Measurements from ENCODE around the gene ZNF653. TPM values are rescaled to one million over a fixed set of nuclear protein-coding genes. Genes with fewer than 3 reads are reported as not detected.

Gene ZNF653
- total RNA-seq, 1 experiment from 2014 or later: 14.2 TPM

GRCh38 chr19:11535792-11536595 lies 30.4 kb upstream of the ZNF653 start:
- no peaks in the 10 kb centered on the region for H3K9me3 ChIP-seq (ENCODE audit: low read length)
- H3K9ac ChIP-seq (ENCODE audit: low read length): no peak overlapping the region
- ATAC-seq (peak; percentile 58), DNase-seq (peak; percentile 93)
- H3K4me2 ChIP-seq (ENCODE audit: low read length): peak overlapping the region; percentile 76
- ChIA-PET CTCF (interaction anchor here (0.6 kb wide), 3 partner anchors 9 to 979 kb away, joined by 3 to 4 read pairs (median 3); no protein-coding TSS in a partner anchor), POLR2A (ENCODE audit: unreplicated experiment) (interaction anchor here (0.6 kb wide), 1 partner anchor 23 kb away, joined by 3 read pairs; the partner anchor contains the start of gene ELOF1)
- H3K27me3 ChIP-seq (ENCODE audit: low read length): no peaks in the 10 kb centered on the region
- H2AFZ ChIP-seq (ENCODE audit: low read length): peak overlapping the region; percentile 83
- peaks cover 21% of the 10 kb centered on the region for H3K4me1 ChIP-seq (ENCODE audit: insufficient read depth, low read length)
- no peaks in the 10 kb centered on the region for H3F3A ChIP-seq (ENCODE audit: low read length, unreplicated experiment)
- no peaks in the 10 kb centered on the region for H3K36me3 ChIP-seq (ENCODE audit: low read depth, low read length)
- intact Hi-C loops (cut with micrococcal nuclease): loop anchor here (5.0 kb wide), 1 partner anchor 51 kb away; no protein-coding TSS in a partner anchor
- H3K9me2 ChIP-seq (replicated peaks; ENCODE audit: low read length): no peaks in the 10 kb centered on the region
- TF ChIP-seq CTCF (conservative IDR thresholded peaks at IDR 0.05; ENCODE audit: low read depth, low read length): peak; percentile 95
- no peak for TF ChIP-seq EZH2phosphoT487 (IDR thresholded peaks at IDR 0.05; ENCODE audit: borderline replicate concordance, low read length)
- no peak for TF ChIP-seq EZH2 (IDR thresholded peaks at IDR 0.05; ENCODE audit: low read length, unreplicated experiment)
- no peaks in the 10 kb centered on the region for H4K20me1 ChIP-seq (ENCODE audit: low read length)
- H3K79me2 ChIP-seq (ENCODE audit: low read length): no peaks in the 10 kb centered on the region
- H3K4me3 ChIP-seq (ENCODE audit: low read length): peak overlapping the region; percentile 52; the same call in 1 of the 2 replicates
- peak overlapping the region; percentile 8; the same call in 1 of the 2 replicates for H3K27ac ChIP-seq (ENCODE audit: low read length)
- BruUV-seq (replicated peaks): no TSS peak

- Histone ChIP-seq H3K4me2 (ENCODE audit: low read length) (no peak overlapping the region), H3F3A (ENCODE audit: low read length, unreplicated experiment) (no peaks in the 10 kb centered on the region), H3K9me3 (ENCODE audit: low read length) (no peaks in the 10 kb centered on the region), H2AFZ (ENCODE audit: low read length) (no peak overlapping the region), H3K27me3 (ENCODE audit: low read length) (no peaks in the 10 kb centered on the region), H3K27ac (ENCODE audit: low read length) (no peak overlapping the region), H4K20me1 (ENCODE audit: low read length) (no peaks in the 10 kb centered on the region), H3K9ac (ENCODE audit: low read length) (no peak overlapping the region), H3K4me1 (ENCODE audit: insufficient read depth, low read length) (peaks cover 21% of the 10 kb centered on the region), H3K4me3 (ENCODE audit: low read length) (no peak overlapping the region), H3K9me2 (replicated peaks; ENCODE audit: low read length) (no peaks in the 10 kb centered on the region), H3K79me2 (ENCODE audit: low read length) (no peaks in the 10 kb centered on the region), H3K36me3 (ENCODE audit: low read depth, low read length) (no peaks in the 10 kb centered on the region)
- ChIA-PET POLR2A (ENCODE audit: unreplicated experiment) (no interaction called here), CTCF (no interaction called here)
- TF ChIP-seq EZH2phosphoT487 (IDR thresholded peaks at IDR 0.05; ENCODE audit: borderline replicate concordance, low read length): no peak
- no peak for TF ChIP-seq EZH2 (IDR thresholded peaks at IDR 0.05; ENCODE audit: low read length, unreplicated experiment)
- no peak for TF ChIP-seq CTCF (conservative IDR thresholded peaks at IDR 0.05; ENCODE audit: low read depth, low read length)
- intact Hi-C loops (cut with micrococcal nuclease): loop anchor here (5.0 kb wide), 1 partner anchor 52 kb away; no protein-coding TSS in a partner anchor
- no TSS peak for BruUV-seq (replicated peaks)
- DNase-seq: no peak
- ATAC-seq: no peak
Measured at GRCh38 chr19:11534948-11535347, 29.3 kb upstream of the ZNF653 start.

- Histone ChIP-seq H3K27me3 (ENCODE audit: low read length) (no peaks in the 10 kb centered on the region), H3K36me3 (ENCODE audit: low read depth, low read length) (no peaks in the 10 kb centered on the region), H4K20me1 (ENCODE audit: low read length) (no peaks in the 10 kb centered on the region), H3K4me1 (ENCODE audit: insufficient read depth, low read length) (peaks cover 21% of the 10 kb centered on the region), H3K9ac (ENCODE audit: low read length) (no peak overlapping the region), H3K9me3 (ENCODE audit: low read length) (no peaks in the 10 kb centered on the region), H3F3A (ENCODE audit: low read length, unreplicated experiment) (no peaks in the 10 kb centered on the region), H3K4me2 (ENCODE audit: low read length) (no peak overlapping the region), H3K79me2 (ENCODE audit: low read length) (no peaks in the 10 kb centered on the region), H3K4me3 (ENCODE audit: low read length) (no peak overlapping the region), H3K27ac (ENCODE audit: low read length) (no peak overlapping the region), H3K9me2 (replicated peaks; ENCODE audit: low read length) (no peaks in the 10 kb centered on the region), H2AFZ (ENCODE audit: low read length) (no peak overlapping the region)
- BruUV-seq (replicated peaks): no TSS peak
- intact Hi-C loops (cut with micrococcal nuclease): no loop called here
- DNase-seq: no peak
- no peak for TF ChIP-seq EZH2 (IDR thresholded peaks at IDR 0.05; ENCODE audit: low read length, unreplicated experiment)
- TF ChIP-seq EZH2phosphoT487 (IDR thresholded peaks at IDR 0.05; ENCODE audit: borderline replicate concordance, low read length): no peak
- no peak for TF ChIP-seq CTCF (conservative IDR thresholded peaks at IDR 0.05; ENCODE audit: low read depth, low read length)
- ATAC-seq: no peak
- ChIA-PET CTCF (no interaction called here), POLR2A (ENCODE audit: unreplicated experiment) (no interaction called here)
Measured at GRCh38 chr19:11534538-11534937, 28.9 kb upstream of the ZNF653 start.
